Left cardiac atrium (tissue), 4 donors: ENCODE measurements around the gene SEMA4B. TPM values are rescaled to one million over a fixed set of nuclear protein-coding genes. Genes with fewer than 3 reads are reported as not detected.
A peak's percentile ranks its signal among the peaks of the same experiment; 100 is the strongest.

Source experiments
- ATAC-seq, 2 donors: fragments of 200-7000 bp; cut with Tn5 transposase; one replicate each; pipeline ENCODE4 v1.9.1; 2020; ENCODE audit warnings: mild to moderate bottlenecking in 2 of 2, moderate library complexity in 2 of 2
- DNase-seq: peaks from one replicate; pipeline ENCODE4 v3.0.0-alpha.2; 2020
- intact Hi-C, 2 donors: fragments of 100-400 bp; cut with DNase I; formaldehyde crosslinking; loops; one replicate each; pipeline versions ENCODE4 v1.14.1 to v1.15.1; 2022 to 2023
- total RNA-seq, 2 donors: library from RNA; stranded (reverse); fragmentation: NEBNext Ultra II Directional; extraction: Animal tissue kit (Norgen Biotek cat#: 25700); gene quantifications; one replicate each; pipeline ENCODE4 v1.2.1, GENCODE V29; 2021
- donor health status: DM: no; HTN: yes; CAD: no.
- donor health status: DM: no; HTN: yes; CAD: no; lungs with severe emphysema.
- donor health status: DM: yes; HTN: yes; CAD: no.
- donor health status: Dilated cardiomyopathy.

Gene SEMA4B
- total RNA-seq, 2 donors from 2014 or later = 26.2 to 41.2 TPM

- peak; percentile 78 for DNase-seq
- ATAC-seq = peak; percentile 82 to 91
- intact Hi-C loops = loop anchor here in 1 of 2 donors (5.0 kb wide), 1 partner anchor 69 kb away; no protein-coding TSS in a partner anchor
Measured at GRCh38 chr15:90221246-90221900, 20.2 kb downstream of the SEMA4B start.

DNA sequence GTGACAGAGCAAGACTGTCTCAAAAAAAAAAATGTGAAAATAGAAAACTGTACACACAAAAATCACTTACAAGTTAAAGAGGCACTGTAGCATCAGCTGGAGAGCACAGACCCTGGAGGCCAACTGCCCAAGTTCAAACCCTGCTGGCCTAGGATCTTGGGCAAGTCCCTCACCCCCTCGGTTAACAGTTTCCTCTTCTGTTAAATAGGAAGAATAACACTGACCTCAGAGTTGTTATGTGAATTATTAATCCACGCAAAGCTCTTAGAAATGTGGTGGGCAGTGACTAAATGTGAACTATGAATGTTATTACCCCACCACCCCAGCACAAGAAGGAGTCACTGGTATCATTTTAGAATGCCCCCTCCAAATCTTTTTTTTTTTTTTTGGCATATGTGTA is 21.4 kb downstream of the SEMA4B start:
- ATAC-seq = no peak
- DNase-seq = no peak
- intact Hi-C loops = loop anchor here in 1 of 2 donors (5.0 kb wide), 1 partner anchor 70 kb away; no protein-coding TSS in a partner anchor

- DNase-seq (no peak), ATAC-seq (no peak)
- intact Hi-C loops = loop anchor here in 1 of 2 donors (5.0 kb wide), 1 partner anchor 71 kb away; no protein-coding TSS in a partner anchor
Measured at GRCh38 chr15:90223441-90224165, 22.5 kb downstream of the SEMA4B start.

- intact Hi-C loops = no loop called here
- DNase-seq (no peak), ATAC-seq (no peak)
Measured at GRCh38 chr15:90225047-90225446, 23.9 kb downstream of the SEMA4B start.

GRCh38 chr15:90225504-90226234 is 24.5 kb downstream of the SEMA4B start:
- no peak for DNase-seq
- no peak for ATAC-seq
- intact Hi-C loops = no loop called here

- intact Hi-C loops = no loop called here
- no peak for ATAC-seq
Measured at GRCh38 chr15:90227336-90227735, 26.2 kb downstream of the SEMA4B start.

DNA sequence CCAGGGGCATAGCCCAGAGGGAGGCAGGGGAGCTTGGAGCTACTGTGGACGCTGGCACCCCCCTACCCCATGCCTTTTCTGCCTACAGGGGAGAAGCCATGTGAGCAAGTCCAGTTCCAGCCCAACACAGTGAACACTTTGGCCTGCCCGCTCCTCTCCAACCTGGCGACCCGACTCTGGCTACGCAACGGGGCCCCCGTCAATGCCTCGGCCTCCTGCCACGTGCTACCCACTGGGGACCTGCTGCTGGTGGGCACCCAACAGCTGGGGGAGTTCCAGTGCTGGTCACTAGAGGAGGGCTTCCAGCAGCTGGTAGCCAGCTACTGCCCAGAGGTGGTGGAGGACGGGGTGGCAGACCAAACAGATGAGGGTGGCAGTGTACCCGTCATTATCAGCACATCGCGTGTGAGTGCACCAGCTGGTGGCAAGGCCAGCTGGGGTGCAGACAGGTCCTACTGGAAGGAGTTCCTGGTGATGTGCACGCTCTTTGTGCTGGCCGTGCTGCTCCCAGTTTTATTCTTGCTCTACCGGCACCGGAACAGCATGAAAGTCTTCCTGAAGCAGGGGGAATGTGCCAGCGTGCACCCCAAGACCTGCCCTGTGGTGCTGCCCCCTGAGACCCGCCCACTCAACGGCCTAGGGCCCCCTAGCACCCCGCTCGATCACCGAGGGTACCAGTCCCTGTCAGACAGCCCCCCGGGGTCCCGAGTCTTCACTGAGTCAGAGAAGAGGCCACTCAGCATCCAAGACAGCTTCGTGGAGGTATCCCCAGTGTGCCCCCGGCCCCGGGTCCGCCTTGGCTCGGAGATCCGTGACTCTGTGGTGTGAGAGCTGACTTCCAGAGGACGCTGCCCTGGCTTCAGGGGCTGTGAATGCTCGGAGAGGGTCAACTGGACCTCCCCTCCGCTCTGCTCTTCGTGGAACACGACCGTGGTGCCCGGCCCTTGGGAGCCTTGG is 27.0 kb downstream of the SEMA4B start:
- ATAC-seq = no peak
- DNase-seq = no peak
- intact Hi-C loops = no loop called here

More at GRCh38 chr15:90227336-90227735, 26.2 kb downstream of the SEMA4B start:
- no peak for DNase-seq

GRCh38 chr15:90228960-90229359 is 27.8 kb downstream of the SEMA4B start:
- intact Hi-C loops = no loop called here
- DNase-seq (no peak), ATAC-seq (no peak)

DNA sequence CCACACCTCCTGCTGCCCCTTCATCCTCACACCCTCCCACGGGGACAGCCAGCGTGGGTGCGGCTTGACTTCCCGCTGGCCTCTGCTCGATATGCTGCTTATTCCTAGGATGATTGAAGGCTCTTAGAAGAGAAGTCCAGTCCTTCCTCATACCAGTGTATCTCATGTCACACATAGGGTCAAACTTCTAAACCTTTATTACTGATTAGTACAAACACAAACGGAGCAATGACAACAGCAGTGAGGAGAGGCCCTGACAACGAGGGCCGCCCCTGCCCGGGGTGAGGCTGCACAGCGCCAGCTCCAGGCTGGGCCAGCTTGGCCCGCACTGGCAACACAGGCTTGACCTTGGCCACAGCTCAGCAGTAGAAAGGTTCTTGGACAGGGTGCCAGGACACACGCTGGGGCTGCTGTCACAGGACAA is 29.0 kb downstream of the SEMA4B start:
- ATAC-seq (peak; percentile 9 to 25), DNase-seq (peak; percentile 55)
- intact Hi-C loops = no loop called here

DNA sequence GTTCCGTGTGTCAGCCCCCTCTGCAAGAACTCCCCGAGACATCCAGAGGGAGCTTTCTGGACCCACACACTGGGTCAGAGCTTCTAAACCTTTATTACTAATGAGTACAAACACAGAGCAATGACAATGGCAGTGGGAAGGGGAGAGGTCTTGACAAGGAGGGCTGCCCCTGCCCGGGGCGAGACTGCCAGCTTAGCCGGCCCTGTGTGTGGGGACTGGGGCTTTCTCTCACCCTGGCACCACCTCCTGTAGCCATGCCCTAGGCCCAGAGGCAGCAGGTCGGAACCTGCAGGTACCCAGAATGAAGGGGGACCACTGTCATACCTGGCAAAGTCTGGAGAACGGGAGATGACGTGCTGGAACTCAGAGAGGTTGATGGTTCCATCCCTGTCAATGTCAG is 29.5 kb downstream of the SEMA4B start:
- ATAC-seq (no peak), DNase-seq (no peak)
- intact Hi-C loops = no loop called here

GRCh38 chr15:90231028-90232017 is 30.2 kb downstream of the SEMA4B start:
- ATAC-seq (no peak), DNase-seq (no peak)
- intact Hi-C loops = no loop called here

DNA sequence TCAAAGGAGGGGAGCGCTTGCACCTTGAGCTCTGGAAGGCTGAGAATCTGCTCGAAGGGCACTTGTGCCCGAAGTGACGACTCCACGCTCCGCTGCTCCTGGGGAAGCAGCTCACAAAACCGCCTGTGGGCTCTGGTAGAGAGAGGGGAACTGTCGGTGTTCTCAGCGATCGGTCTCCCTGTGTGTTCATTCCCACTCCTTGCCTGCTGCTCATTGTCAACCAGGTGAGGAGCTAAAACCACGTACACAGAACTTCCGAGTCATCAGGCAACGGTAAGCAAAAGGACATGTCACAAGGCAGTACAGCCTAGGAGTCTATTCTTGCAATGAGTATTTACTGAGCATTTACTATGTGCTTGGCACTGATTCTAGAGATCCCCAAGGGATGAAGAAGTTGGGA is 31.1 kb downstream of the SEMA4B start:
- no peak for DNase-seq
- intact Hi-C loops = no loop called here
- no peak for ATAC-seq

GRCh38 chr15:90232941-90233386 is 31.8 kb downstream of the SEMA4B start:
- DNase-seq (no peak), ATAC-seq (no peak)
- intact Hi-C loops = no loop called here

DNA sequence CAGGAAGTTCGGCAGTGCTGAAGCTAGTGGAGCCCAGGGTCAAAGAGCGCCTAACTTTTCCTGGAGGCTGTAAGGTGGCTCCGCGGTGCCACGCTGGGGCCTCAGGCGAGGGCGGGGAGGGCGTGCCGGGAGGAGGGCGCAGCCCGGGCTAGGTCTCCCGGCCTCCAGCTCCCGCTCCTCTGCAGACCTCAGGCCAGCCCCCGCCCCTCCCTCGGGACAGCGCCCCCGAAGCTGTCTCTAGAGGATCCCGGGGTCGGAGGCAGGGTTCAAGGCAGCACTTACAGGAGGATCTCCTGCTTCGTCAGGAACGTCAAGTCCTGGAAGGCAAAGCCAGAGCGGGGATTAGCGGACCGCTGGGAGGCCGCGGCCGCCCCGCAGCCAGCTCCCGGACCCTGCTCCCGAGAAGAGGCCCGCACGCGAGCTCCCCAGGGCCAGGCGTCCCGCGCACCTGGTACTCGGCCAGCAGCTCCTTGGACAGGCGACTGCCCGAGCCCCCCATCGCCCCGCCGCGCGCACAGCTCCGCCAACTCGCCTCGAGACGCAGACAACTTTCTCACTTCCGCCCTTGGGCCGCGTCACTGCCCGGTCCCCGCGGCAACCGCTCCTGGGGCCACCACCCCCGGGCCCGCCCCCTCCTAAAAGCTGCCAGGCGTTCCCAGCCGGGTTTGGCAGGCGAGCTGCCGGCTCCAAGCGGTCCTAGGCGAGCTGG is 32.4 kb downstream of the SEMA4B start, which contains the start of gene CIB1:
TSS of gene CIB1 (minus strand) at position 555 of the 709 bp plus-strand sequence. CDS start at position 499, 56 bp downstream.
- ATAC-seq (peak; percentile 96), DNase-seq (peak; percentile 98)
- intact Hi-C loops = no loop called here

- no peak for ATAC-seq
- intact Hi-C loops = no loop called here
- DNase-seq = no peak
Measured at GRCh38 chr15:90234096-90234988, 33.2 kb downstream of the SEMA4B start, which contains the start of gene GDPGP1. TSS of gene GDPGP1 (plus strand) at chr15:90234209. CDS start at chr15:90240909, 6,700 bp downstream.

GRCh38 chr15:90239371-90239770 is 38.2 kb downstream of the SEMA4B start:
- DNase-seq (no peak), ATAC-seq (no peak)
- intact Hi-C loops = no loop called here
